K562 (cell line): ENCODE measurements around the gene APBA2.

ENCODE experiments used
- CREM ChIP-seq: IDR thresholded peaks from 2 replicates; pipeline ENCODE4 v1.6.1; 2014; ENCODE audit warnings: antibody characterized with exemption, low read depth
- JUND ChIP-seq, 2 experiments: IDR thresholded peaks; 2 replicates in 1 of 2; 3 replicates in 1 of 2; pipeline ENCODE4 v1.6.1; 2011; ENCODE audit warnings: borderline replicate concordance in 2 of 2, low read depth in 2 of 2, low read length in 2 of 2, improper control_type of control experiment in 1 of 2, missing biosample characterization in 1 of 2, missing genetic modification characterization in 1 of 2, missing genetic modification reagents in 1 of 2
- POLR3G ChIP-seq: IDR thresholded peaks from 2 replicates; pipeline ENCODE4 v1.6.1; 2011; ENCODE audit not compliant: insufficient read length, insufficient replicate concordance; ENCODE audit errors: extremely low read depth
- SP2 ChIP-seq: IDR thresholded peaks from 2 replicates; pipeline ENCODE4 v1.6.1; 2011; ENCODE audit warnings: mild to moderate bottlenecking, low read depth, low read length, moderate library complexity; ENCODE audit not compliant: poor library complexity, severe bottlenecking; ENCODE audit errors: extremely low read depth
- TF ChIP-seq, protein P1 (sequence below): fragments of 250-450 bp; sonication (Bioruptor Pico); IDR thresholded peaks from 2 replicates; pipeline ENCODE4 v1.5.0; 2021

- TF ChIP-seq, protein P1, sequence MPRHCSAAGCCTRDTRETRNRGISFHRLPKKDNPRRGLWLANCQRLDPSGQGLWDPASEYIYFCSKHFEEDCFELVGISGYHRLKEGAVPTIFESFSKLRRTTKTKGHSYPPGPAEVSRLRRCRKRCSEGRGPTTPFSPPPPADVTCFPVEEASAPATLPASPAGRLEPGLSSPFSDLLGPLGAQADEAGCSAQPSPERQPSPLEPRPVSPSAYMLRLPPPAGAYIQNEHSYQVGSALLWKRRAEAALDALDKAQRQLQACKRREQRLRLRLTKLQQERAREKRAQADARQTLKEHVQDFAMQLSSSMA: no peak
- TF ChIP-seq SP2: no peak
- no peak for TF ChIP-seq JUND (IDR thresholded peaks at IDR 0.05; ENCODE audit: borderline replicate concordance, low read depth, low read length)
- no peak for TF ChIP-seq JUND (tag; IDR thresholded peaks at IDR 0.05; ENCODE audit: borderline replicate concordance, low read depth, low read length)
- no peak for TF ChIP-seq POLR3G
- TF ChIP-seq CREM: no peak
These were observed 179.0 kb downstream of the APBA2 start for GRCh38 chr15:29064731-29065130.
